T-helper 2 cell treated with Interferon-gamma antibody and Interleukin-4, amounts not matched to agents 5 μg/mL and 100 μg/mL, for 36 hours (primary cell): ENCODE data around the gene SLC35B1.
"Not testable (repeated sequence)": the region's sequence is repeated elsewhere in the genome, so short reads cannot be mapped to it uniquely, and the experiment has no call there.

ENCODE experiments used
- DNase-seq: peaks from one replicate; pipeline ENCODE4 v3.0.0; 2021; ENCODE audit warnings: low spot score
- H3K27ac Mint-ChIP-seq: one replicate; pipeline ENCODE4 v1.8.0; 2021; ENCODE audit warnings: mild to moderate bottlenecking, mixed read lengths
- H3K27me3 Mint-ChIP-seq: one replicate; pipeline ENCODE4 v1.8.0; 2021; ENCODE audit warnings: low read depth, mixed read lengths
- H3K36me3 Mint-ChIP-seq: one replicate; pipeline ENCODE4 v1.8.0; 2021; ENCODE audit warnings: low read depth, mixed read lengths
- H3K4me1 Mint-ChIP-seq: one replicate; pipeline ENCODE4 v1.8.0; 2021; ENCODE audit warnings: low read depth, mixed read lengths
- H3K4me3 Mint-ChIP-seq: one replicate; pipeline ENCODE4 v1.8.0; 2022; ENCODE audit warnings: mild to moderate bottlenecking, moderate library complexity, mixed read lengths
- H3K9me3 Mint-ChIP-seq: one replicate; pipeline ENCODE4 v1.8.0; 2021; ENCODE audit warnings: mixed read lengths

SLC35B1 gene

GRCh38 chr17:49677933-49678847 lies 29.6 kb downstream of the SLC35B1 start, which contains the start of gene SPOP:
TSS of gene SPOP (minus strand) at chr17:49678097. CDS start at chr17:49622810, 55,287 bp downstream.
- DNase-seq, result peak; percentile 98
- Mint-ChIP-seq H3K36me3 (peaks cover 18% of the 10 kb centered on the region), H3K4me1 (peaks cover 37% of the 10 kb centered on the region), H3K4me3 (peak within 1 kb of the TSS; percentile 88), H3K27ac (peak within 1 kb of the TSS; percentile 99), H3K9me3 (no peaks in the 10 kb centered on the region), H3K27me3 (peaks cover 5% of the 10 kb centered on the region)

- peak overlapping the region; percentile 99 for H3K27ac Mint-ChIP-seq
- peaks cover 5% of the 10 kb centered on the region for H3K27me3 Mint-ChIP-seq
- H3K4me1 Mint-ChIP-seq, result peaks cover 37% of the 10 kb centered on the region
- H3K36me3 Mint-ChIP-seq, result peaks cover 18% of the 10 kb centered on the region
- H3K9me3 Mint-ChIP-seq, result no peaks in the 10 kb centered on the region
- H3K4me3 Mint-ChIP-seq, result peak overlapping the region; percentile 88
- peak; percentile 95 for DNase-seq
Measured at GRCh38 chr17:49677134-49677932, 30.4 kb downstream of the SLC35B1 start.

DNA sequence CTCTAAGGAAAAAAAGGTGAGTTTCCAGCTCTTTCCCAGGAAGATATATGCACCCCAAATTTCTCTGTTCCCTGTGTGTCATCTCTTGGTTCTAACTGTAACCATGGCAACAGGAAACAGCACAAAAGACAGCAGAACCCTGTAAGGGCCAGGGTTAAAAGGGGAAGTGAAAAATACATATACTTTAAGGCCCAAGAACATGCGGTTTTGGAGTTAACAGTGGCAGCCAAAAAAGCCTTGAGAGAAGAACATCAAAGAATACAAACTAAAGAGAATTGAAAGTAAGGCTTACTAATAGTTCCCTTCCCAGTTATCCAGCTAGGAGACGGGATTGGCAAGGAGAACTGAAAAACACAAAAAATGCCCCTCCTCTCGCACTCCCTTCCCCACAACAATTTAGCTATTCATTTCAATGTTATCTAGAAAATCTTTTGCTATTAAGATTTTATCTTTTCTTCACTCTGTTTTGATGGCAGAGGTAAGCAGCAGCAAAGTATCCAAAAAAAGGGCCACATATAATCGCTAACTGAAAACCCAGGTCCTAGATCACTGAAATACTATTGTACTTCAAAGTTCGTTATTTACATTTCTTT lies 31.4 kb downstream of the SLC35B1 start:
- peak overlapping the region; percentile 88 for H3K4me3 Mint-ChIP-seq
- H3K9me3 Mint-ChIP-seq, result no peaks in the 10 kb centered on the region
- peaks cover 37% of the 10 kb centered on the region for H3K4me1 Mint-ChIP-seq
- DNase-seq, result no peak
- peak overlapping the region; percentile 99 for H3K27ac Mint-ChIP-seq
- H3K36me3 Mint-ChIP-seq, result peaks cover 18% of the 10 kb centered on the region
- H3K27me3 Mint-ChIP-seq, result peaks cover 5% of the 10 kb centered on the region

DNA sequence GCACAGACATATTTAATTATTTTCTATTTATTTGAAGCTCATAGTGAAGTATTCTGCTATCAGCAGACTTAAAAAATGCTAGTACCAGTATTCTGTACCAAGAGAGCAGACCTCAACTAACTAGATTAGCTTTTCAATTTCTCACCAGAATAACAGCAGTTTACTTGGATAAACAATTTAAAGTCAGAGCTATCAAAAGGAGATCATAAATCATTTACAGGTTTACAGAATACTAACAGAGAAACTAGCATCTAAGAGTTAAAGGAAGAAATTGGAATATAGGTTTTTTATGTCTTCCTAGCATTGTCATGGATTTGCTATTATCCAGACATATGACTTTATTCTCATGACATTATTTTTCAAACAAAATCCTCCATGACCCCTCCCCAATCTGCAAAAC lies 33.3 kb downstream of the SLC35B1 start:
- no peak for DNase-seq
- Mint-ChIP-seq H3K4me3 (peak overlapping the region; percentile 88), H3K27me3 (peaks cover 5% of the 10 kb centered on the region), H3K4me1 (peaks cover 44% of the 10 kb centered on the region), H3K36me3 (peaks cover 20% of the 10 kb centered on the region), H3K9me3 (no peaks in the 10 kb centered on the region), H3K27ac (peak overlapping the region; percentile 33)

- H3K9me3 Mint-ChIP-seq, H3K4me3 Mint-ChIP-seq, DNase-seq, H3K27ac Mint-ChIP-seq, H3K27me3 Mint-ChIP-seq: not testable (repeated sequence)
- Mint-ChIP-seq H3K36me3 (peaks cover 20% of the 10 kb centered on the region), H3K4me1 (peaks cover 44% of the 10 kb centered on the region)
Measured at GRCh38 chr17:49673679-49674078, 34.1 kb downstream of the SLC35B1 start.

GRCh38 chr17:49670641-49671040 lies 37.1 kb downstream of the SLC35B1 start:
- Mint-ChIP-seq H3K27ac (no peak overlapping the region), H3K4me1 (peaks cover 21% of the 10 kb centered on the region), H3K36me3 (peaks cover 19% of the 10 kb centered on the region), H3K4me3 (no peak overlapping the region), H3K9me3 (no peaks in the 10 kb centered on the region), H3K27me3 (no peaks in the 10 kb centered on the region)
- DNase-seq, result no peak

DNA sequence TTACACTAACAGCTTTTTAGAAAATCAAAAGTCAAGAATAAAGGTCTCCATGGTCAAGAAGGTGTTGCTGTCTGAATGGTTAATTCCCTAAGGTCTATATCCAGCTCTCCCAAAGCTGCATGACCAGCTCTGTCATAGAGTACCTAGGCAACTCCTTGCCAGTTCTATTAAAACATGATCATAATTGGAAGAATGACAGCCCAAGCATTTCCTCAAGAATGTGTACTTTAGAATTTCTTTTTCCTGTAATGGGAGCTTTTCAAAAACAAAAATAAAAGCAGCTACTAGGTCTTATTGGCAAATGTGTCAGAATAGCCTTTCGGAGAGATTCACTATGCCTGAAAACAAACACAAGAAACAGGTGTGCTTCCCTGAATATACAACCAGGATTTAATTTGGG lies 37.8 kb downstream of the SLC35B1 start:
- H3K4me1 Mint-ChIP-seq, result peaks cover 18% of the 10 kb centered on the region
- no peak overlapping the region for H3K4me3 Mint-ChIP-seq
- no peak overlapping the region for H3K27ac Mint-ChIP-seq
- DNase-seq, result no peak
- peaks cover 14% of the 10 kb centered on the region for H3K36me3 Mint-ChIP-seq
- H3K27me3 Mint-ChIP-seq, result no peaks in the 10 kb centered on the region
- H3K9me3 Mint-ChIP-seq, result no peaks in the 10 kb centered on the region

- no peak overlapping the region for H3K27ac Mint-ChIP-seq
- no peak for DNase-seq
- H3K36me3 Mint-ChIP-seq, result peaks cover 13% of the 10 kb centered on the region
Measured at GRCh38 chr17:49667854-49668253, 39.9 kb downstream of the SLC35B1 start.

DNA sequence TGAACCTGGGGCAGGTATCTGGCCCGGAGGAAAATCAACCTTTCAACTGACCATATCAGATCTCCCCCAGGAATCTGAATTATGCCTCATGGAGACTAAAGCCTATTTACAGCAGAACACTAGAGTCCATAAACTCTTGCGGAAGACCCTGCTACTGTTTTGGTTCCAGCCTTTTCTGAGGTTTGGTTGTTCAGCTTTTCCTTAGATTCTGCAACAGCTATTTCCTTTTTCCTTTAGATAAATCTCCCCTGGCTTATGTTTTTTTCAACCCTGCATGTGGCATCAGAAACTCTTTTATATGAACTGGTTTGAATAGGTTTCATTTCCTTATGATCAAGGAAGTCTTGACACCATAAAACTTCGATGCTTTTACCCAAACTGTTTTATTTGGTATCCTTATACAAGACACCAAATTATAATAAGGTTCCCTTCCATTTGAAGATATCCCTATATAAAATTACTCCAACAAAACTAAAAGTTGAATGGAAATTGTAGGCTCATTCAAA lies 43.0 kb downstream of the SLC35B1 start:
- DNase-seq, result no peak
- Mint-ChIP-seq H3K9me3 (no peaks in the 10 kb centered on the region), H3K27me3 (no peaks in the 10 kb centered on the region), H3K27ac (no peak overlapping the region), H3K4me3 (no peak overlapping the region), H3K36me3 (peaks cover 12% of the 10 kb centered on the region), H3K4me1 (peaks cover 15% of the 10 kb centered on the region)

More at GRCh38 chr17:49667854-49668253, 39.9 kb downstream of the SLC35B1 start:
- Mint-ChIP-seq H3K4me3 (no peak overlapping the region), H3K9me3 (no peaks in the 10 kb centered on the region), H3K4me1 (peaks cover 16% of the 10 kb centered on the region), H3K27me3 (no peaks in the 10 kb centered on the region)

GRCh38 chr17:49659661-49660382 lies 47.9 kb downstream of the SLC35B1 start:
- Mint-ChIP-seq H3K27me3 (no peaks in the 10 kb centered on the region), H3K4me3 (no peak overlapping the region), H3K4me1 (peaks cover 12% of the 10 kb centered on the region), H3K9me3 (no peaks in the 10 kb centered on the region), H3K27ac (no peak overlapping the region), H3K36me3 (peaks cover 12% of the 10 kb centered on the region)
- no peak for DNase-seq

DNA sequence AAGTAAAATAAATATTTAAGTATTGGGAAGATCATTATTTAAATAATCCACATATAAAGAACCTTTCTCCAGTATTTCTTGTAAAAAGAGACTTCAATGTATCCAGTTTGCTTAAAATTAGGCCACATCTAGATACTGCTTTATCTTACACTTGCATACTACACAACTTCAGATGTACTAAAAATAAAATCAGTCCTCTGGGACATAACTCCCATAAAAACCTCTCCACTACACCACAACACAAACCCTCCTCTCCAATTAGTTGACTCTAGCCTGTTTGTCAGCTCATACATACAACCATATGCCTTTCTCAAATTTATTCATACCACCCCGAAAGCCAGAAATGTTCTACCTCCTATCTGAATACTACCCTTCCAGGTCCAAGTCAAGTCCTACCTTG lies 51.5 kb downstream of the SLC35B1 start:
- H3K27me3 Mint-ChIP-seq, result no peaks in the 10 kb centered on the region

More for the DNA sequence above, 51.5 kb downstream of the SLC35B1 start:
- Mint-ChIP-seq H3K4me3 (no peak overlapping the region), H3K27ac (no peak overlapping the region), H3K4me1 (peaks cover 10% of the 10 kb centered on the region), H3K9me3 (no peaks in the 10 kb centered on the region), H3K36me3 (peaks cover 8% of the 10 kb centered on the region)
- no peak for DNase-seq
